ENCODE data around the gene LCN12. TPM values are rescaled to one million over a fixed set of nuclear protein-coding genes. Genes with fewer than 3 reads are reported as not detected.

Gene LCN12
- polyA plus RNA-seq, 1 of the 3 experiments (the other 2 are of a cell fraction): 0.87 TPM

DNA sequence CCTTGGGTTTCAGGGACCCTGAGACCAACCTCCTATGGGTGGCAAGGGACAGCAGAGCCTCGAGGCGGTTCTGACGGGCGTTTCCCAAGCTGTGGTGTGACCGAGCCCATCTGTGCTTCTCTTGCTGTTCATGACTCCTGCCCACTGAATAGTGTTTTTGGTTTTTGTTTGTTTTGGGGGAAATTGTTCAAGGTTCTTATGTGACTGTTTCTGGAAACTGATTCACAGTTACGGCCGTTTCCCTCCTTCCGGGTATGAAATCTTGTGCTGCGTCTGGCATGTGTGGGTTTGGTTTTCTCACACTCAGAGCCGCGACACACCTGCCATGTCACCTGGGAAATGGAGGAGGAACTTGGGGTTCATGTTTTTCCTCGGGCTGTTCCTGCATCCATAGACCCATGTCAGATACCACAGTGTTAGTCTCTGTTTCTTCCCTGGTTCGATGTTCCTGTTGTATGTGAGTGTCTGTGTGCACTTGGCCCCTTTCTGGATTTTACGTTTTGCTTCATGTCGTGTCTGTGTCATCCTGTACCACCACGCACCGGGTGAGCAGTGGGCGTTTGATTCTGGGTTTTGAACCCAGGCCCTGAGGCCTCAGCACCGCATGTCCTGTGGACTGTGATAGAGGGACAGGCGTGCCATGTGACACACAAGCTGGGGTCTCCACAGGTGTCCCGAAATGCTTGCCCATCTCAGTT lies 36.3 kb upstream of the LCN12 start (continued):
- no peak for TF ChIP-seq CTCF (IDR thresholded peaks at IDR 0.05)
- no peak for TF ChIP-seq RCOR1 (IDR thresholded peaks at IDR 0.05; ENCODE audit: low read length)

- ChIA-PET CTCF (interaction anchor here (2.0 kb wide), 1 partner anchor 129 kb away, joined by 4 read pairs; no protein-coding TSS in a partner anchor), POLR2A (interaction anchor here (1.0 kb wide), 1 partner anchor 8 kb away, joined by 5 read pairs; no protein-coding TSS in a partner anchor)
- no peak overlapping the region for H2AFZ ChIP-seq (ENCODE audit: low read depth)
- no peak overlapping the region for H3K27ac ChIP-seq (ENCODE audit: low read depth in 2 of 2, low read length in 1 of 2)
- no peak overlapping the region for H3K4me3 ChIP-seq (ENCODE audit: low read depth in 2 of 2, low read length in 1 of 2)
- H3K79me2 ChIP-seq (ENCODE audit: insufficient read depth): no peaks in the 10 kb centered on the region
- H3K9me2 ChIP-seq: no peaks in the 10 kb centered on the region
- 94% methylated on average over 31 of the region's 32 CpGs for WGBS (ENCODE audit: low lambda C conversion rate)
- TF ChIP-seq CTCF (IDR thresholded peaks at IDR 0.05): no peak
- TF ChIP-seq FOSL2 (IDR thresholded peaks at IDR 0.05; ENCODE audit: borderline replicate concordance, low read depth): no peak
- TF ChIP-seq GABPA (IDR thresholded peaks at IDR 0.05; ENCODE audit: low read depth): no peak
- TF ChIP-seq GATA2 (CRISPR knock-in tag; IDR thresholded peaks at IDR 0.05): no peak
- TF ChIP-seq SMC3 (IDR thresholded peaks at IDR 0.05; ENCODE audit: low read depth, low read length): no peak
- H3K4me2 ChIP-seq: no peak overlapping the region
- no peak for DNase-seq
- peaks cover 0 to under 1% of the 10 kb centered on the region in 2 experiments; a peak in 1 of 4 replicates for H3K4me1 ChIP-seq (ENCODE audit: control insufficient read depth in 1 of 2, insufficient read depth in 2 of 2, low read depth in 1 of 2, low read length in 1 of 2)
- no peaks in the 10 kb centered on the region for H3K9me3 ChIP-seq
- H3K9ac ChIP-seq: no peak overlapping the region
- no peaks in the 10 kb centered on the region for H4K20me1 ChIP-seq (ENCODE audit: insufficient read depth)
- peaks cover 0 to 34% of the 10 kb centered on the region in 2 experiments for H3K36me3 ChIP-seq (replicated peaks in 1 of 2; ENCODE audit: control insufficient read depth in 1 of 2, insufficient read depth in 2 of 2, low read length in 1 of 2)
- H3K27me3 ChIP-seq (ENCODE audit: insufficient read depth): no peaks in the 10 kb centered on the region
- no peaks in the 10 kb centered on the region for H3F3A ChIP-seq (replicated peaks; ENCODE audit: insufficient read depth)
Observed at GRCh38 chr9:136916330-136917184, 35.5 kb upstream of the LCN12 start.

DNA sequence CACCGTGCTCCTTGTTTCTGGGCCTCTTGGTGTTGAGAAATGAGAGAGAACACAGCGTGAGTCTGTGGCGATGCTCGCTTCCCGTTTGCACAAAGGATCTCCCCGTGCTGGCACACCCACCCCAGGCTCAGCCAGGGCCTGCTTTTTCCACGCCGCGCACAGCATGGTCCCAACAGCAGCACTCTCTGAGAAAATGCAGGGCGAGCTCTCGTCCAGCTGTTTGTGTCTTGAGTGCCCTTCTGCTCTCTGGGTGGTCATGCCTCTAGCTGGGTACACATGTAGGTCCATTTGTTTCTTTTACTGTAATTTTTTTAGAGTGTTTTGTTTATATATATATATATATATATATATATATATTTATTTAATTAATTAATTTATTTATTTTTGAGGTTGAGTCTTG lies 34.2 kb upstream of the LCN12 start:
- H3K27me3 ChIP-seq (ENCODE audit: insufficient read depth): no peaks in the 10 kb centered on the region
- no peak overlapping the region for H3K4me2 ChIP-seq
- DNase-seq: no peak
- H3K9me3 ChIP-seq: no peaks in the 10 kb centered on the region
- WGBS (ENCODE audit: low lambda C conversion rate): 97% methylated on average over 11 of the region's 11 CpGs
- ChIA-PET POLR2A (no interaction called here), CTCF (interaction anchor here (2.0 kb wide), 1 partner anchor 131 kb away, joined by 4 read pairs; no protein-coding TSS in a partner anchor)
- peaks cover 0 to 2% of the 10 kb centered on the region in 2 experiments; a peak in 1 of 4 replicates for H3K4me1 ChIP-seq (ENCODE audit: control insufficient read depth in 1 of 2, insufficient read depth in 2 of 2, low read depth in 1 of 2, low read length in 1 of 2)
- H3K27ac ChIP-seq (ENCODE audit: low read depth in 2 of 2, low read length in 1 of 2): no peak overlapping the region
- H3K9ac ChIP-seq: no peak overlapping the region
- H3K36me3 ChIP-seq (replicated peaks in 1 of 2; ENCODE audit: control insufficient read depth in 1 of 2, insufficient read depth in 2 of 2, low read length in 1 of 2): peaks cover 0 to 34% of the 10 kb centered on the region in 2 experiments
- H2AFZ ChIP-seq (ENCODE audit: low read depth): no peak overlapping the region
- H3F3A ChIP-seq (replicated peaks; ENCODE audit: insufficient read depth): no peaks in the 10 kb centered on the region
- no peak overlapping the region for H3K4me3 ChIP-seq (ENCODE audit: low read depth in 2 of 2, low read length in 1 of 2)
- no peaks in the 10 kb centered on the region for H4K20me1 ChIP-seq (ENCODE audit: insufficient read depth)
- no peaks in the 10 kb centered on the region for H3K79me2 ChIP-seq (ENCODE audit: insufficient read depth)
- H3K9me2 ChIP-seq: no peaks in the 10 kb centered on the region
- TF ChIP-seq FOXM1 (IDR thresholded peaks at IDR 0.05; ENCODE audit: low read depth): no peak
- no peak for TF ChIP-seq JUND (IDR thresholded peaks at IDR 0.05)
- no peak for TF ChIP-seq SMC3 (IDR thresholded peaks at IDR 0.05; ENCODE audit: low read depth, low read length)
- TF ChIP-seq, protein P1, sequence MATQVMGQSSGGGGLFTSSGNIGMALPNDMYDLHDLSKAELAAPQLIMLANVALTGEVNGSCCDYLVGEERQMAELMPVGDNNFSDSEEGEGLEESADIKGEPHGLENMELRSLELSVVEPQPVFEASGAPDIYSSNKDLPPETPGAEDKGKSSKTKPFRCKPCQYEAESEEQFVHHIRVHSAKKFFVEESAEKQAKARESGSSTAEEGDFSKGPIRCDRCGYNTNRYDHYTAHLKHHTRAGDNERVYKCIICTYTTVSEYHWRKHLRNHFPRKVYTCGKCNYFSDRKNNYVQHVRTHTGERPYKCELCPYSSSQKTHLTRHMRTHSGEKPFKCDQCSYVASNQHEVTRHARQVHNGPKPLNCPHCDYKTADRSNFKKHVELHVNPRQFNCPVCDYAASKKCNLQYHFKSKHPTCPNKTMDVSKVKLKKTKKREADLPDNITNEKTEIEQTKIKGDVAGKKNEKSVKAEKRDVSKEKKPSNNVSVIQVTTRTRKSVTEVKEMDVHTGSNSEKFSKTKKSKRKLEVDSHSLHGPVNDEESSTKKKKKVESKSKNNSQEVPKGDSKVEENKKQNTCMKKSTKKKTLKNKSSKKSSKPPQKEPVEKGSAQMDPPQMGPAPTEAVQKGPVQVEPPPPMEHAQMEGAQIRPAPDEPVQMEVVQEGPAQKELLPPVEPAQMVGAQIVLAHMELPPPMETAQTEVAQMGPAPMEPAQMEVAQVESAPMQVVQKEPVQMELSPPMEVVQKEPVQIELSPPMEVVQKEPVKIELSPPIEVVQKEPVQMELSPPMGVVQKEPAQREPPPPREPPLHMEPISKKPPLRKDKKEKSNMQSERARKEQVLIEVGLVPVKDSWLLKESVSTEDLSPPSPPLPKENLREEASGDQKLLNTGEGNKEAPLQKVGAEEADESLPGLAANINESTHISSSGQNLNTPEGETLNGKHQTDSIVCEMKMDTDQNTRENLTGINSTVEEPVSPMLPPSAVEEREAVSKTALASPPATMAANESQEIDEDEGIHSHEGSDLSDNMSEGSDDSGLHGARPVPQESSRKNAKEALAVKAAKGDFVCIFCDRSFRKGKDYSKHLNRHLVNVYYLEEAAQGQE (IDR thresholded peaks at IDR 0.05; ENCODE audit: low read depth, low read length): no peak
- TF ChIP-seq NFIC (IDR thresholded peaks at IDR 0.05; ENCODE audit: borderline replicate concordance): no peak
- TF ChIP-seq CHD2 (IDR thresholded peaks at IDR 0.05; ENCODE audit: low read length, partially characterized antibody): no peak
- TF ChIP-seq SIN3A (IDR thresholded peaks at IDR 0.05; ENCODE audit: borderline replicate concordance, low read depth, low read length): no peak
- TF ChIP-seq, protein P2, sequence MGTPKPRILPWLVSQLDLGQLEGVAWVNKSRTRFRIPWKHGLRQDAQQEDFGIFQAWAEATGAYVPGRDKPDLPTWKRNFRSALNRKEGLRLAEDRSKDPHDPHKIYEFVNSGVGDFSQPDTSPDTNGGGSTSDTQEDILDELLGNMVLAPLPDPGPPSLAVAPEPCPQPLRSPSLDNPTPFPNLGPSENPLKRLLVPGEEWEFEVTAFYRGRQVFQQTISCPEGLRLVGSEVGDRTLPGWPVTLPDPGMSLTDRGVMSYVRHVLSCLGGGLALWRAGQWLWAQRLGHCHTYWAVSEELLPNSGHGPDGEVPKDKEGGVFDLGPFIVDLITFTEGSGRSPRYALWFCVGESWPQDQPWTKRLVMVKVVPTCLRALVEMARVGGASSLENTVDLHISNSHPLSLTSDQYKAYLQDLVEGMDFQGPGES (IDR thresholded peaks at IDR 0.05; ENCODE audit: low read depth, low read length): no peak

Data from SK-N-SH (cell line).